OCI-LY7 (cell line): Measurements from ENCODE around the gene HDAC4. TPM values are rescaled to one million over a fixed set of nuclear protein-coding genes. Genes with fewer than 3 reads are reported as not detected.

Source experiments
- BruUV-seq: library from RNA; stranded (reverse); fragments of 400-500 nt; replicated peaks from 2 replicates; lab custom pipeline; 2021; lab: Mats Ljungman, UMichigan
- CTCF ChIA-PET: fragments of 300-600 bp; sonication (Branson Sonifier 250); formaldehyde crosslinking; loops from one replicate; lab custom pipeline; 2022; ENCODE audit warnings: antibody characterized with exemption; ENCODE audit not compliant: unreplicated experiment; lab: Charles Lee
- POLR2A ChIA-PET: fragments of 300-600 bp; sonication (Branson Sonifier 250); formaldehyde crosslinking; loops from one replicate; lab custom pipeline; 2022; ENCODE audit warnings: antibody characterized with exemption; lab: Charles Lee
- DNase-seq: peaks from one replicate; pipeline ENCODE4 v3.0.0-alpha.2; 2015; ENCODE audit warnings: low spot score
- H2AFZ ChIP-seq: fragments of 200-600 bp; sonication (generic), shearing (Covaris generic); 2 replicates; pipeline ENCODE4 v1.6.1; 2014; ENCODE audit warnings: mild to moderate bottlenecking, antibody characterized with exemption, low read length, moderate library complexity
- H3K27ac ChIP-seq: fragments of 200-600 bp; sonication (generic); 2 replicates; pipeline ENCODE4 v1.5.1; 2014; ENCODE audit warnings: mixed run types, low read depth, mild to moderate bottlenecking, moderate library complexity, low read length, inconsistent platforms; ENCODE audit not compliant: poor library complexity, severe bottlenecking
- H3K36me3 ChIP-seq: fragments of 200-600 bp; sonication (generic); 2 replicates; pipeline ENCODE4 v1.6.1; 2014; ENCODE audit warnings: mild to moderate bottlenecking, antibody characterized with exemption, low read length, moderate library complexity, mixed read lengths; ENCODE audit not compliant: insufficient read depth
- H3K4me1 ChIP-seq: fragments of 200-600 bp; sonication (generic); 2 replicates; pipeline ENCODE4 v1.5.1; 2014; ENCODE audit warnings: mild to moderate bottlenecking, low read length; ENCODE audit not compliant: insufficient read depth, poor library complexity, severe bottlenecking
- H3K4me2 ChIP-seq: fragments of 200-600 bp; sonication (generic); 2 replicates; pipeline ENCODE4 v1.6.1; 2014; ENCODE audit warnings: mild to moderate bottlenecking, low read length
- H3K4me3 ChIP-seq: fragments of 200-600 bp; sonication (generic); 2 replicates; pipeline ENCODE4 v1.5.1; 2014; ENCODE audit warnings: mild to moderate bottlenecking, low read depth, low read length; ENCODE audit not compliant: poor library complexity, severe bottlenecking
- H3K79me2 ChIP-seq: fragments of 200-600 bp; sonication (generic); 2 replicates; pipeline ENCODE4 v1.6.1; 2016; ENCODE audit warnings: low read depth, mild to moderate bottlenecking, low read length, moderate library complexity, mixed read lengths; ENCODE audit not compliant: insufficient read depth
- H3K9me2 ChIP-seq: fragments of 200-600 bp; sonication (generic); 2 replicates; pipeline ENCODE4 v1.6.1; 2016; ENCODE audit warnings: mild to moderate bottlenecking, low read length, mixed read lengths; ENCODE audit not compliant: insufficient read depth
- H3K9me3 ChIP-seq: fragments of 200-600 bp; sonication (generic); 2 replicates; pipeline ENCODE4 v1.6.1; 2014; ENCODE audit warnings: mild to moderate bottlenecking, mixed run types, low read length, mixed read lengths
- H4K20me1 ChIP-seq: fragments of 200-600 bp; sonication (generic); 2 replicates; pipeline ENCODE4 v1.6.1; 2014; ENCODE audit warnings: mild to moderate bottlenecking, antibody characterized with exemption, low read length, moderate library complexity, mixed read lengths; ENCODE audit not compliant: insufficient read depth
- CTCF ChIP-seq: fragments of 200-600 bp; sonication (generic); conservative IDR thresholded peaks from 2 replicates; pipeline ENCODE4 v1.5.1; 2014; ENCODE audit warnings: mild to moderate bottlenecking, antibody characterized with exemption, low read length, moderate library complexity, mixed read lengths
- EZH2phosphoT487 ChIP-seq: fragments of 200-600 bp; sonication (generic); IDR thresholded peaks from 2 replicates; pipeline ENCODE4 v1.6.1; 2018; ENCODE audit warnings: low read depth, borderline replicate concordance, mild to moderate bottlenecking, mixed run types, antibody characterized with exemption, low read length, moderate library complexity, mixed read lengths
- intact Hi-C: fragments of 100-400 bp; cut with micrococcal nuclease; formaldehyde crosslinking; loops from one replicate; pipeline ENCODE4 v1.10.0; 2022; ENCODE audit not compliant: unreplicated experiment
- total RNA-seq, 2 experiments: library from RNA; depleted of rRNA in 1 of 2; stranded (reverse); fragments of >200 nt in 1 of 2; shearing (Covaris generic) in 1 of 2; gene quantifications; 2 replicates each; pipeline ENCODE4 v1.2.3, GENCODE V29; 2014 to 2022

Gene HDAC4
- total RNA-seq, 2 experiments from 2014 or later: 10.2 to 20.6 TPM

- Histone ChIP-seq H3K79me2 (no peaks in the 10 kb centered on the region), H3K4me2 (no peak overlapping the region), H3K9me2 (no peaks in the 10 kb centered on the region), H4K20me1 (no peaks in the 10 kb centered on the region), H3K4me1 (peaks cover 6% of the 10 kb centered on the region), H2AFZ (no peak overlapping the region), H3K9me3 (no peaks in the 10 kb centered on the region), H3K4me3 (no peak overlapping the region), H3K36me3 (no peaks in the 10 kb centered on the region), H3K27ac (no peak overlapping the region)
- no TSS peak for BruUV-seq
- DNase-seq: no peak
- TF ChIP-seq EZH2phosphoT487 (no peak), CTCF (no peak)
- ChIA-PET CTCF (no interaction called here), POLR2A (no interaction called here)
- intact Hi-C loops: no loop called here
These were observed 6.3 kb upstream of the HDAC4 start for GRCh38 chr2:239407112-239407511.

- no peak overlapping the region for H3K4me3 ChIP-seq
- H3K36me3 ChIP-seq: no peaks in the 10 kb centered on the region
- no peak for DNase-seq
- H4K20me1 ChIP-seq: no peaks in the 10 kb centered on the region
- no peak overlapping the region for H3K27ac ChIP-seq
- intact Hi-C loops: no loop called here
- ChIA-PET CTCF (no interaction called here), POLR2A (no interaction called here)
- no peaks in the 10 kb centered on the region for H3K79me2 ChIP-seq
- H3K4me2 ChIP-seq: no peak overlapping the region
- no peak overlapping the region for H2AFZ ChIP-seq
- TF ChIP-seq CTCF (no peak), EZH2phosphoT487 (no peak)
- H3K4me1 ChIP-seq: peaks cover 9% of the 10 kb centered on the region
- no TSS peak for BruUV-seq
- H3K9me2 ChIP-seq: no peaks in the 10 kb centered on the region
- H3K9me3 ChIP-seq: no peaks in the 10 kb centered on the region
These were observed 5.6 kb upstream of the HDAC4 start for GRCh38 chr2:239406316-239406995.

- H3K9me3 ChIP-seq: no peaks in the 10 kb centered on the region
- ChIA-PET POLR2A (no interaction called here), CTCF (no interaction called here)
- no TSS peak for BruUV-seq
- H3K9me2 ChIP-seq: no peaks in the 10 kb centered on the region
- H3K36me3 ChIP-seq: no peaks in the 10 kb centered on the region
- no peak for DNase-seq
- H3K4me2 ChIP-seq: no peak overlapping the region
- TF ChIP-seq CTCF (no peak), EZH2phosphoT487 (no peak)
- intact Hi-C loops: no loop called here
- H3K79me2 ChIP-seq: no peaks in the 10 kb centered on the region
- no peak overlapping the region for H2AFZ ChIP-seq
- no peak overlapping the region for H3K4me3 ChIP-seq
- no peaks in the 10 kb centered on the region for H4K20me1 ChIP-seq
- H3K4me1 ChIP-seq: peaks cover 9% of the 10 kb centered on the region
- no peak overlapping the region for H3K27ac ChIP-seq
These were observed 4.3 kb upstream of the HDAC4 start for GRCh38 chr2:239405071-239405470.
